DMS153 (cell line): Measurements from ENCODE around the gene CD28.
"Not testable (repeated sequence)": the region's sequence is repeated elsewhere in the genome, so short reads cannot be mapped to it uniquely, and the experiment has no call there.

Source experiments
- DNase-seq: peaks from one replicate; lab custom pipeline; 2025; lab: John Stamatoyannopoulos, UW

The CD28 gene

DNA sequence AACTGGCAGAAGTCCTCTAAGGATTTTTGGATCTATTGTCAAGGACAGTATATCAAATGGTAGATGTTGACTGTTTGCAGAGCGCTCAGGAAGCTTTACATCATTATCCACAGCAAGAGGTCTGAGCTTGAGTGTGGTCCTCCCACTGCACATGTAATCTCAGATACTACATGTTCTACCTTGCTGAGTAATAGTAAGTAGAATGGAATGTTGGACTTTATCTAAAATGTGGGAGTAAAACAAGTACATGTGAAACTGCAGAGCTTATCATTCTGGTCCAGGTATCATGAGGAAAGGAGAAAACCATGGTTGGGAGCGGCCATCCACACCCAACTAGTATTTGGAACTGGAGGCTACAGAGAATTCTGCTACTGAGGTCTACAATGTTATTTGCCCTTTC is 19.3 kb upstream of the CD28 start:
- DNase-seq = no peak

DNA sequence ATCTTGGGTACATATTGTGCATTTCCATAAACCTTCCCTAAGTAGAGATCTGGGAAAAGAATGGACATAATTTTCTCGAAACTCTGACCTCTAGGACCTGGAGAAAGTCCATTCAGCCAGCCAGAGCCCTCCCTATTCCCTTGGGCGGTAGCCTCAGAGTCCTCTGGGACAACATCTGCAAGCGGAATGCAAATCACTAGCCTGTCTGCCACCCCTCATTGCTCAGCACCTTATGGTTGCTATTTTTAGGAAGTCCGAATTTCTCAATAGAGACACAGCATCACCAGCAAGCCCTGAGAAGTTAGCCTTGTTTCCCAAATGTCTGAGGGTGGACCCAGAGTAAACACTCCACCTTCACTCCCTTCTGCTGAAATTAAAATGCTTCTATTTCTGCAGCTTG is 17.6 kb upstream of the CD28 start:
- no peak for DNase-seq

DNA sequence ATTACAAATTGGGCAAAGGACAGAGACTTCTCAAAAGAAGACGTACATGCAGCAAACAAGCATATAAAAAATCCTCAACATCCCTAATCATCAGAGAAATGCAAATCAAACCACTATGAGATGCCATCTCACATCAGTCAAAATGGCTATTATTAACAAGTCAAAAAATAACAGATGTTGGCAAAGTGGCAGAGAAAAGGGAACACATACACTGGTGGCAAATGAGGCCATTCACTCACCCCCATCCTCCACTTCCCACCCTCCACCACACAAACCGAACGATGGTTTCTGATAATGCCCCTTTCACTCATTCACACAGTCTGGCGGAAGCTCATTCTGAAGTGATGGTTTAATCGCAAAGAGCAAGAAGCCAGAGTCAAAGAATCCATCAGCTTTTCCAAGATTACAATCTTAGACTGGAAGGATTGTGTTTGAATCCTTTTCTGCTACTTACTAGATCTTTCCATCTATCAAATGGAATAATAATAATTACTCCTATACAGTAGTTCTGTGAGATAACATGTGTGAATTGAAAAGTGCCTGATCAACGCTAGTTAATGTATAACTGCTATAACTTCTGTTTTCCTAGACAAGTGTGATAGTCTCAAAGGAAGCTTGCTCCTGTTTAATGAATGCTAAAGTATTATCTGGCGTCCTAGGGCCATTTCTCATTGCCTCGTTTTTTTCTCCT is 16.9 kb upstream of the CD28 start:
- DNase-seq = no peak

DNA sequence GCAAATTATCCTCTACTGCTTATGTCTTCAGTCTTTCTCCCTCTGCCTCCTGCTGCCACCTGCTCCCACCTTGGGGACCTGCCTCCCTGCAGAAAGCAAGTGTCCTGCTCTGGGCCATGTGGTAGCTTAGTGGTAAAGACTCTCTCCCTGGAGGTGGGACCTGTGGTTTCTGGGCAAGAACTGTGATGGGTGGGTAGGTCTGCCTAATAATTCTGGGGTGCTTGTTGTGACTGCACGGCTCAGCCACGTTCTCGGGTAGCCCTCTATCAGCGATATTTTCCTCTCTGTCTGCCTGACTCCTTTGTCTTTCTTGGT is 16.4 kb upstream of the CD28 start:
- no peak for DNase-seq

DNA sequence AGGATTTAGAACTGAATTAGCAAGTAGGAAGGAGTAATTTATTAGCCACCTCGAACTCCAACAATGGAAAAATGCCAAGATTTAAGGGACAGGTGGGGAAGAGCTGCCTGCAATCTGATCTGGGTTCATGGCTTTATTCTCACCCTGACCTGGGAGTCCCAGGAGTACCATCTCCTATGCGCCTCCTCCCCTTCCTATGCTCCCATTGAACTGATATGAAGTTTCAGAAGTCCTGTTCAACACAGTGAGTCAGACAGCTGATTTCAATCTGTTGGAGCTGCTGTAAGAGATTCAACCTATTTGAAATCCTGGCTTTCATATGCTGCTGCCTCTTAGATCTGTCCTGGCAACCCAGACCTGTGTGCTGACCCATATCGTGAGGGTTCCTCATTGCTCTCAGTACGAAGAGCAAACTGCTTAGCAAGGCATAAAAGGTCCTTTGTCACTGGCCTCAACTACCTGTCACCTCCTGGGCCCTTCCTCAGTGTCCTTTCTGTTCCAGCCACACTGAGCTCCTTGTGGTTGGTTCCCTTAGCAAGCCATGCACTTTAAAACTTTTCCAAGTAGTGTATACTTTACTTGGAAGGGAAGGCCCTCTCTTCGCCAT is 15.9 kb upstream of the CD28 start:
- no peak for DNase-seq

DNA sequence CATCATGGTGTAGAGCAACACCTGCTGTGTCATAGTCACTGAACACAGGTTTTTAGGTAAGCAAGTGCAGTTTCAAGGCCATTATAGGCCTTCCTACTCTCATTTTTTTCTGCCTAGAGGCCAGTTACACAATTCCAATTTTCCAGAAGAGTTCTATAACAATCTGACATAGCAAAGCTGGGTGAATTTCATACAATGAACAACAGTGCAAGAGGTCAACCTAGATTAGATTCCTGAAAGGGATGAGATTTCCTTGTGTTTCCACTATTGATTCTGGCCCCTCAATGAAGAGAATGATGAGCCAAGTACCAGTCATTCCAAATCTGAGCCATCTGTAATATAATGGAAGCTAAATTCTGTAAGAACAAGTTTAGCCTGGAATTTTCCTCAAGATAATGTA is 15.3 kb upstream of the CD28 start:
- DNase-seq = no peak

DNA sequence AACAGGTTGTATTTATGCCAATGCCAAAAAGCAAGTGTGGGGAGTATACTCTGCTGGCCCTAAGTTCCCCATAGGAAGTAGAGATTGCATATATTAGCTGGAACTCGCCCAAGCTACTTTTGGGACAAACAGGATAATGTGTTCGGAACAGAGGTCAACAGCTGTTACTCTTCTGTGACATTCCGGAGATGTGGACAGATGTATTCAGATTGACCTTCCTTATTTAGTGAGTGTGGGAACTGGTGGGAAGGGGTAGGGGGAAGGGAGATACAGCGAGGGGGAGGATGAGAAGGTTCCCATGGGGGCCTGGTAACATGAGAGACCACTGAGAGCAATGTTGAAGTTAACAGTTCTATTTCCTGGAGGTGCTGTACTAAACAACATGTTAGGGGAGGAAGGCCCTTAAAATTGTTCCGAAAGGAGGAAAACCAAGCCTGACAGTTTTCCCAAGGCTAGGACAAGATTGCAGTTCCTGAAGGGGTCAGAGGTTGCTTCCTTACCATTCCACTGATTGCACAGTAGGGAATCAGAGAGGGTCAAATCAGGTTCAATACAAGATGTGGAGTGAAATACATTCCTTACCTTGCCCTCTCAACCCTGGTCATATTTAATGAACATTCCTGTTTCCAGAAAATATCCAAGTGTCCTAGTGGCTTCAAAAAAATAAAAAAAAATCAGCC is 14.3 kb upstream of the CD28 start:
- DNase-seq = no peak

DNA sequence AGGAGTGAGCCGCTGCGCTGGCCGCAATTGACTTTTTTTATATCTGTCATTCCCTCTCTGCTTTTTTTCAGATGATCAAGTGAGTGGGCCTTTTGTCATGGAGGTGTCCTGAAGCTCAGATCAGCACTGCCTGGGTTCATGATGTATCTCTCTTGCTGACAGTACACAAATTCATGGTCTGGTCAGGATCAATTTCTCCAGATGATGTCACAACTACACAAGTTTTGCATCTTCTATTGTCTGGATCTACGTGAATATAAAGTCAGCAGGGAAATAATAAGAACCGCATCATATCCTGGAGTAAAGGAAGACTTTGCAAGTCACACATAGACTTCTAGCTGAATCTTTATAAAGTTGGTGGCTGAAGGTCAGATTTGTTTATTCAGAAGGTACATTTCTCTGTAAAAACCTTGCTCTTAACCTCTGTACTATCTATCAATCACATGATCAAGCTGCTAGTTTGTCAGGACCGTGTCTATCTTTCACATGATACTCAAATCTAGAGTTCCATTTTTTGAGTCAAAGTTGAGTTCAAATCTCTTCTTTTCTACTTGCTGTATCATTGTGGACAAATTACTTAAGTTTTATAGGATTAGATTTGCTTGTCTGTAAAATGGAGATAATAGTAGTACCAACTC is 13.1 kb upstream of the CD28 start:
- no peak for DNase-seq

DNA sequence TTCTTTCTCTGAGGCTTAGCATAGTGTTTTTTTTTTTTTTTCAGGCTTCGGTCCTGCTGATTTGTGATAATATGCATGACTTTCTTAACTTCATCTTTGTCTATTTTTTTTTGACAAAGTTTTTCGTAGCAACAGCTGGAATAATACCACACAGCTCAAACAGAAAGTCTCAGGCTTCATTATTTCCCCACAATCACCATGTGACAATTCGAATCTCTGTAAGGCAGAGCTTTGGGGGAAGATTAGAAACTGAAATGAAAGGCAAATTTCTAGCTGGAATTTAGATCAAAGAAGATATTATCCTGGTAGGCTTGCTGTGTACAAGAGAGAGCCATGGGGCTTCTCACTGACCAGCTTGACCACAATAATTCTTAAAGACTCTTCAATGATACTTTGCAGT is 12.2 kb upstream of the CD28 start:
- DNase-seq = no peak

DNA sequence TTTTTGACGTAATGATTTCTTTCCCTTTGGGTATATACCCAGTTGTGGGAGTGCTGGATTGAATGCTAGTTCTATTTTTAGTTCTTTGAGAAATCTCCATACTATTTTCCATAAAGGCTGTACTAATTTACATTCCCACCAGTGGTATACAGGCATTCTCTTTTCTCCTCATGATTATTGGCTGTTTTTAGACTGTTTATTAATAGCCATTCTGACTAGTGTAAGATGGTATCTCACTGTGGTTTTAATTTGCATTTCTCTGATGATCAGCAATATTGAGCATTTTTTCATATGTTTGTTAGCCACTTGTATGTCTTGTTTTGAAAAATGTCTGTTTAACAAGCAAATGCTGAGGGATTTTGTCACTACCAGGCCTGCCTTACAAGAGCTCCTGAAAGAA is 9.2 kb upstream of the CD28 start:
- DNase-seq = no peak

DNA sequence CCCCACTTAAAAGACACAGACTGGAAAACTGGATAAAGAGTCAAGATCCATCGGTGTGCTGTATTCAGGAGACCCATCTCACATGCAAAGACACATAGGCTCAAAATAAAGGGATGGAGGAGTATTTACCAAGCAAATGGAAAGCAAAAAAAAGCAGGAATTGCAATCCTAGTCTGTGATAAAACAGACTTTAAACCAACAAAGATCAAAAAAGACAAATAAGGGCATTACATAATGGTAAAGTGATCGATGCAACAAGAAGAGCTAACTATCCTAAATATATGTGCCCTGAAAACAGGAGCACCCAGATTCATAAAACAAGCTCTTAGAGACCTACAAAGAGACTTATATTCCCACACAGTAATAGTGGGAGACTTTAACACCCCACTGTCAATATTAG is 8.7 kb upstream of the CD28 start:
- not testable (repeated sequence) for DNase-seq

DNA sequence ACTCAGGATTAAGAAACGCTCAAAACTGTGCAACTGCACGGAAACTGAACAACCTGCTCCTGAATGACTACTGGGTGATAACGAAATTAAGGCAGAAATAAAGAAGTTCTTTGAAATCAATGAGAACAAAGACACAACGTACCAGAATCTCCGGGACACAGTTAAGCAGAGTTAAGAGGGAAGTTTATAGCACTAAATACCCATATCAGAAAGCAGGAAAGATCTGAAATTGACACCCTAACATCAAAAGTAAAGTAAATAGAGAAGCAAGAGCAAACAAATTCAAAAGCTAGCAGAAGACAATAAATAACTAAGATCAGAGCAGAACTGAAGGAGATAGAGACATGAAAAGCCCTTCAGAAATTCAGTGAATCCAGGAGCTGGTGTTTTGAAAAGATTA is 8.0 kb upstream of the CD28 start:
- DNase-seq = not testable (repeated sequence)

DNA sequence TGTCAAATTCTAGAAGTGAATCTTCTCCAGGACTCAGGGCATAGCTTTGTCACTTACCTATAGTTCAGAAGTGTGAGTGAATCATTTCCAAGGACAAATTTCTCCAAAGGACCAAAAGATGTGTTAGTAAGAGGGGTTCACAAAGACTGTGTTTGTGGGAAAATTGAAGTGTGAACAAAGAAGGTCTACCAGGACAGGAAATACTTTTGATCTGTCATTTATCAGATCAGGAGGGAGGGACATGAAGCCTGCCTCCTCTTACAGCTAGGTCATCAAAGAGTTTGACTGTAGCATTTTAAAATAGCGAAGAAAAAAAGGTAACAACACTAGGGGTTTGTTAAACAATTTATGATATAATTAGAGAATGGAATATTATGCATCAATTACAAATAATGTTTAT is 2.0 kb upstream of the CD28 start:
- DNase-seq = no peak

DNA sequence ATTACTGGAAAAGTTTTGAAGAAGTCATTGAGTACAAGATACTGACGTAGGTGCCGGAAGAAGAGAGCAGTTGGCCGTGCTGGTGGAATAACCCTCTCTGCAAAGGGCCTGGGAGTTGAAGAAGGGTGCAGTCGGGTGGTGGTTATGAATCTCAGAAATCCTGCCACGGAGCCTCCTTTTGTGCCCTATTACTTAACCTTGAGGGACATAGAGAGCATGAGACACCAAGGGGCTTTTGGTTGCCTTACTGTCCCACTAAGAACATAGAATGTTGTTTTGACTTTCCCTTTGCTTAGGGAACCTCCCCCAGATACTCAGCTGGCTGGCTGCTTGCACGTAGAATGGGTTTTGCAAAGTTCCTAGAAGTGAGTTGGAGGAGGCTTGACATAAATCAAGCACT is 1.3 kb upstream of the CD28 start:
- DNase-seq = no peak

DNA sequence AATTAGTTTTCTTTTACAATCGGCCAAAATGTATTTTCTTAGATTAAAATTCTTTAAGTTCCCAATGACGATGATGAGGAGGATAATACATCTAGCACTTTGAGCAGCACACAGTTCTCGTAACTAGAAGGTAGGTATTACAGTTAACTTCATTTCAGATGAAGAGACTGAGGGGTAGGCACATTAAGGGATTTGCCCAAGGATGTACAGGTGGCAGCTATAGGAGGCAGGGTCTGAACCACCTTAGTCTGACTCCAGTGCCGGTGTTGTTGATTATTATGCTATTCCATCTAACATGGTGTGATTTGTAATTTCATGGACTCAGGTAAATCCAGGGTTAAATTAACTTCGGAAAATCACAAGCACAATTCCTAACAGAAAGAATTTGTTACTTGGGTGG is 1.1 kb downstream of the CD28 start:
- no peak for DNase-seq

DNA sequence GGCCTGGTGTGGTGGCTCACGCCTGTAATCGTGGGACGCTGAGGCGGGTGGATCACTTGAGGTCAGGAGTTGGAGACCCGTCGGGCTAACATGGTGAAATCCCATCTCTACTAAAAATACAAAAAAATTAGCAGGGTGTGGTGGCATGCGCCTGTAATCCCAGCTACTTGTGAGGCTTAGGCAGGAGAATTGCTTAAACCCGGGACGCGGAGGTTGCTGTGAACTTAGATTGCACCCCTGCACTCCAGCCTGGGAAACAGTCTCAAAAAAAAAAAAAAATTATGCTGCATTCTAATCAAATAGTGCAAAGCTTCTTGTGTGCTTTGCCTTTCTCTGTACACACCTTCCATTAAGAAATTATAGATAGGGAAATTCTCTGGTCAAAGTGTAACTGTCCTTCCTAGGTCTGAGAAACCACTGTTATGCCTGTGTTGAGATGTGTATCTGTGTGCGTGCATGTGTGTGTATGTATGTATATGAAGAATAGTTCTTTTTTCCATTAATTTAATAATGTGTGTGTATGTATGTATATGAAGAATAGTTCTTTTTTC is 2.5 kb downstream of the CD28 start:
- DNase-seq = no peak

DNA sequence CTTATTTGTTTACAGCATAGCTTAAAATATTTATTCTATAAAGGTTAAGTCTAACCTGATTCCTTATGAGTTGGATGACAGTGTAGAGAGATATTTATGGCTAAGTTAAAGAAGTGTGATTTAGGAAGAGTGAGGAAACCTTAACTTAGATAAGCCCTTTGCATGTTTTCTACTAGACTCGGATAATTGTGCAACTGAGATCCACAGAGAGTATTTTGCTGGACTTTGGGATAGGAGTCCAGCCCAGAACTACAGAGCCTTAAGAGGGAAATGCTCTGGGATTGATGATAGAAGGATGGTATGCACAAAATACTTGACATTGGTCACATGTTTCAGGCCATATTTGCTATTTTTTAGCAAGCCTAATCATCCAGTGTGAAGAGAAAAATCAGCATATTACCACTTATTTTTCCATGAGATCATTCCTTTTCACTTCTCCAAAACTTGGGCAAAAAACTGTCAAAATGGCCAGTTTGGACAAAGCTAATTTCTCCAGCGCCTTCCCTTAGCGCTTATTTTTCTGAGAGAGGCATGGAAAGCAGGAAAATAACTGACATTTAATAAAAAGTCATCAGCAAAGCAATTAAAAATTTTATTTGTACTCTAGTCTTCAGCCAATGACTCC is 3.1 kb downstream of the CD28 start:
- no peak for DNase-seq

DNA sequence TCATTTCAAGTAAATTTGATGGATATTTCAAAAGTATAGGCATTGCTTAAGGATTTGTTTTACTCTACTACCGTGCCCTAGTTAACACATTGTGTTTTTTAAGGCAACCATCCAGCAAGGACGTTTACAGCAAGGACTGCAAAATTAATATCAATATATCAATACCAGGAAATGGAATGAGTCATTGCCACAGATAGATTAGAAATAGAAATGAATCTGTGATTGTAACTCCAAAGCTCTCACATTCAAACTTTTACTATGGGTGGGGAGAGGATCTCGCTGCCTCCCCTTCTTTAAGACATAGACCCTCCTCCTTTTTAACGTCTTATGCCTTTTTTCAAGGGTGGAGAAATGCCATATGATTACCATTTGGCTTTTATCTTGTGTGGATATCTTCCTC is 3.8 kb downstream of the CD28 start:
- no peak for DNase-seq

DNA sequence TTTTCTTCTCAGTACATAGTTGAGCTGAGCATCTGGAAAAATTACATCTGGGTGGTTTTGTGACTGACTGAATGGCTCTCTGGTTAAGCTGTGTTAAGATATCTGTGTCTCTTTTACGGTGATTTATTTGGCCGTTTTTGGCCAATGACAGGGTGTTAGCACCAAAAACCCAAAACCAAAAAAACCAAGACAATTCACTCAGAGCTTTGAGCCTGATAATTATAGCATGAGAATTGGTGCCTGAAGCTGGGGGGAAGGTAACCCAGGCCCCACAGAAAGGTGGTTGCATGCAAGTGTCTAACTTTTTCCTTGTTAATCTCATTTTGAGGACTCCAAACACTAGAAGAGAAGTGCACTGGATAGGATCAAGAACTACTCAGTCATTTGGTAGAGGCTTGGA is 4.5 kb downstream of the CD28 start:
- DNase-seq = no peak

DNA sequence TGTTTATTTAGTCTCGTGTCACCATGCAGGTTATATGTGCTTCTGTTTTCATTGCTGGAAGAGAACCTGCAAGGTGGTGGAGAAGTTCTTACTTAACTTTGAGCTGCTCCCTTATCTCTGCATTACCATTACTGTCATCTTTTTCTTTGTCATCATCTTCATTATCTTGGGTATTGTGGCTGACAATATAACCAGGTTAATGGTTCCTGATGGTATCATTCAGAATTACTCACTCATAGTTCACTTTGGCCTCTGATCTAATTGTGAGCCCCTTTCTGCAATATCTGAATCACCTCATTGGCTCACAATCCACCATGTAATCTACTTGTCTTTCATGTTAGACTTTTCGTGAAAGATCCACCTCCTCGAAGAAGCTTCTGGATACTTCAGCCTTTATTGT is 5.0 kb downstream of the CD28 start:
- DNase-seq = no peak

DNA sequence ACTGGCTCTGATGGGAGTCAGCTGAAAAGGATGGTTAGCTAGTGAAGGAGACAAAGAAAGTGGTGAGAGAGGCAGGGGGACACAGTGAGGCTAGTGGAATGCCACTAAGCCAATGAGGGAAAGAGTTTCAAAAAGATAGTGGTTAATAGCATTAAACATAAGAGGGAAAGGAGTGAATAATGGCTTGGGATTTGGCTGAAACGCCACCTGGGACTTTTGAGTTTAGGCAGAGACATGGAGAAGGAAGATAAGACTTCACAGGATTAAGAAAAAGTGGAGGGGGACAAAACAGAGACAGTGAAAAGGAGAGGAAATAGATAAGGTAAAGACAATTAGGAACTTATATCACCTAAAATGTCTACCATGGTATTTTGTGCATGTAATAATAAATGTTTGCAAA is 6.9 kb downstream of the CD28 start:
- DNase-seq = no peak

DNA sequence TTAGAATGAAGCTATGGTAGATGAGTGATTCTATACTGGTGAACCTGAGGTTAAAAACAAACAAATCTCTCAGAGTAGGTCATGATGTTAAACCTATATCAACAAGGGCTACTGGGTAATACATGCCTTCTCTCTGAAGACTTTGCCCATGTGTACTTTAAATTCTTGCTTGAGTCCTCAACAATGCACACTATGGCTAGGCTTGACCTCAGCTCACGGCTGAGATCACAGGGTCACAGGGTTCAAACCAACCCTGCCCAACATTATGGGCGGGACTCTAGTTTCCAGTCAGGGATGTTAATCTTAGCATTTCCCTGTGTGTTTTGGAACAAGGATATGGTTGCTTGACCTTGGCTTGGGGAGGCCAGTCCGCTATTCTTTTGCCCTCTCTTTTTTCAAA is 7.7 kb downstream of the CD28 start:
- DNase-seq = no peak

DNA sequence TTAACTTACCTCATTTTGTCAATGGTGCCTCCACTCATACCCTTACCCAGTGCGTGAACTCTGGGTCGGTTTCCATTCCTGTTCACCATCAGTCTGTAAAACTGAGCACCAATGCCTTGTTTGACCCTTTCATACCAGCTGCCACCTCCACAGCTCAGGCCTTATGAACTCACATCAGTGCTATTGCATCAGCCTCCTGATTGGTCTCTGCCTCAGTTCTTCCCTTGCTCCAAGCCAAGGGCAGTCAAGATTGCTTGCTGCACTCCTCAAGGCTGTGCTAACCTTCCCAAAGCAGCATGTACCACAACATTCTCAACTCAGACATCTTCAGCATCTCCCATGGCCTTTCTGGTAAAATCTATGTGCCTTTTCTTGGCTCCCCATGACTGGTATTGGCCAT is 9.3 kb downstream of the CD28 start:
- DNase-seq = no peak
